Large intestine (tissue), 3 donors: ENCODE data around the gene PDC. TPM values are rescaled to one million over a fixed set of nuclear protein-coding genes. Genes with fewer than 3 reads are reported as not detected.

Experiments used
- DNase-seq, 2 donors: peaks; one replicate each; pipeline versions ENCODE4 v3.0.0 to v3.0.0-alpha.2; 2013
- H3K27ac ChIP-seq: one replicate; pipeline ENCODE4 v1.5.1; 2013; ENCODE audit warnings: low read length
- H3K27me3 ChIP-seq: 2 replicates; pipeline ENCODE4 v1.6.1; 2013; ENCODE audit warnings: low read length; ENCODE audit not compliant: control insufficient read depth, insufficient read depth
- H3K36me3 ChIP-seq: 2 replicates; pipeline ENCODE4 v1.6.1; 2013; ENCODE audit warnings: low read length; ENCODE audit not compliant: control insufficient read depth, insufficient read depth
- H3K4me1 ChIP-seq: one replicate; pipeline ENCODE4 v1.6.1; 2013; ENCODE audit warnings: low read length; ENCODE audit not compliant: control insufficient read depth, insufficient read depth
- H3K4me3 ChIP-seq: one replicate; pipeline ENCODE4 v1.5.1; 2013; ENCODE audit warnings: low read length
- H3K9me3 ChIP-seq: one replicate; pipeline ENCODE4 v1.6.1; 2013; ENCODE audit warnings: mild to moderate bottlenecking, low read depth, low read length, moderate library complexity; ENCODE audit not compliant: control insufficient read depth
- WGBS: methylation state at CpG from one replicate; pipeline ENCODE4 v1.1.5; 2013; ENCODE audit warnings: low lambda C conversion rate; ENCODE audit not compliant: insufficient coverage; 5-methylcytosine and 5-hydroxymethylcytosine counted together
- polyA plus RNA-seq: library from polyadenylated mRNA; unstranded; fragments of 120-200 nt; gene quantifications from one replicate; pipeline ENCODE4 v1.2.1, GENCODE V29; 2013

PDC gene
- polyA plus RNA-seq, 1 donor = 0.25 TPM

GRCh38 chr1:186440584-186440983 is 20.3 kb downstream of the PDC start:
- no peaks in the 10 kb centered on the region for H3K36me3 ChIP-seq
- H3K27me3 ChIP-seq = no peaks in the 10 kb centered on the region
- no peak for DNase-seq
- no peaks in the 10 kb centered on the region for H3K9me3 ChIP-seq
- WGBS = 67% methylated on average over 1 of the region's 3 CpGs
- no peak overlapping the region for H3K27ac ChIP-seq
- H3K4me1 ChIP-seq = no peaks in the 10 kb centered on the region
- H3K4me3 ChIP-seq = no peak overlapping the region

- DNase-seq = no peak
- Histone ChIP-seq H3K9me3 (no peaks in the 10 kb centered on the region), H3K4me1 (no peaks in the 10 kb centered on the region), H3K27ac (no peak overlapping the region), H3K36me3 (no peaks in the 10 kb centered on the region), H3K27me3 (no peaks in the 10 kb centered on the region), H3K4me3 (no peak overlapping the region)
- WGBS = 71% methylated on average over 1 of the region's 5 CpGs
Measured at GRCh38 chr1:186438567-186438966, 22.3 kb downstream of the PDC start.

- H3K36me3 ChIP-seq = no peaks in the 10 kb centered on the region
- WGBS = no CpG with 5 or more reads among the region's 1 CpG
- no peaks in the 10 kb centered on the region for H3K9me3 ChIP-seq
- H3K4me3 ChIP-seq = no peak overlapping the region
- no peaks in the 10 kb centered on the region for H3K4me1 ChIP-seq
- H3K27ac ChIP-seq = no peak overlapping the region
- H3K27me3 ChIP-seq = no peaks in the 10 kb centered on the region
- no peak for DNase-seq
Measured at GRCh38 chr1:186435336-186435735, 25.6 kb downstream of the PDC start.

GRCh38 chr1:186429017-186429416 is 31.9 kb downstream of the PDC start:
- Histone ChIP-seq H3K36me3 (no peaks in the 10 kb centered on the region), H3K4me3 (no peak overlapping the region), H3K27ac (no peak overlapping the region), H3K4me1 (no peaks in the 10 kb centered on the region), H3K27me3 (no peaks in the 10 kb centered on the region), H3K9me3 (no peaks in the 10 kb centered on the region)
- WGBS = 100% methylated on average over 1 of the region's 3 CpGs
- no peak for DNase-seq

GRCh38 chr1:186426118-186426517 is 34.8 kb downstream of the PDC start:
- H3K27me3 ChIP-seq = no peaks in the 10 kb centered on the region
- no peaks in the 10 kb centered on the region for H3K4me1 ChIP-seq
- no CpG with 5 or more reads among the region's 3 CpGs for WGBS
- H3K4me3 ChIP-seq = no peak overlapping the region
- no peak overlapping the region for H3K27ac ChIP-seq
- DNase-seq = no peak
- H3K36me3 ChIP-seq = no peaks in the 10 kb centered on the region
- no peaks in the 10 kb centered on the region for H3K9me3 ChIP-seq

GRCh38 chr1:186424539-186424938 is 36.4 kb downstream of the PDC start:
- WGBS = no CpG with 5 or more reads among the region's 2 CpGs
- H3K27me3 ChIP-seq = no peaks in the 10 kb centered on the region
- no peak for DNase-seq
- no peak overlapping the region for H3K4me3 ChIP-seq
- H3K36me3 ChIP-seq = peaks cover 4% of the 10 kb centered on the region
- no peaks in the 10 kb centered on the region for H3K4me1 ChIP-seq
- H3K9me3 ChIP-seq = no peaks in the 10 kb centered on the region
- H3K27ac ChIP-seq = no peak overlapping the region

- Histone ChIP-seq H3K27me3 (no peaks in the 10 kb centered on the region), H3K9me3 (no peaks in the 10 kb centered on the region), H3K27ac (no peak overlapping the region), H3K4me3 (no peak overlapping the region), H3K4me1 (no peaks in the 10 kb centered on the region), H3K36me3 (peaks cover 14% of the 10 kb centered on the region)
- no peak for DNase-seq
- no CpG with 5 or more reads among the region's 6 CpGs for WGBS
Measured at GRCh38 chr1:186421446-186421845, 39.5 kb downstream of the PDC start.

GRCh38 chr1:186420923-186421322 is 40.0 kb downstream of the PDC start:
- WGBS = 100% methylated on average over 1 of the region's 1 CpG
- DNase-seq = no peak
- Histone ChIP-seq H3K9me3 (no peaks in the 10 kb centered on the region), H3K4me3 (no peak overlapping the region), H3K36me3 (peaks cover 14% of the 10 kb centered on the region), H3K27me3 (no peaks in the 10 kb centered on the region), H3K27ac (no peak overlapping the region), H3K4me1 (no peaks in the 10 kb centered on the region)

- no peaks in the 10 kb centered on the region for H3K9me3 ChIP-seq
- no peak for DNase-seq
- H3K4me3 ChIP-seq = no peak overlapping the region
- no peaks in the 10 kb centered on the region for H3K27me3 ChIP-seq
- peaks cover 16% of the 10 kb centered on the region for H3K36me3 ChIP-seq
- no peaks in the 10 kb centered on the region for H3K4me1 ChIP-seq
- H3K27ac ChIP-seq = no peak overlapping the region
Measured at GRCh38 chr1:186420311-186420710, 40.6 kb downstream of the PDC start.

GRCh38 chr1:186418503-186418902 is 42.4 kb downstream of the PDC start:
- WGBS = 80% methylated on average over 1 of the region's 4 CpGs
- H3K4me3 ChIP-seq = no peak overlapping the region
- no peaks in the 10 kb centered on the region for H3K4me1 ChIP-seq
- peaks cover 18% of the 10 kb centered on the region for H3K36me3 ChIP-seq
- no peak overlapping the region for H3K27ac ChIP-seq
- no peak for DNase-seq
- no peaks in the 10 kb centered on the region for H3K9me3 ChIP-seq
- H3K27me3 ChIP-seq = no peaks in the 10 kb centered on the region

GRCh38 chr1:186413319-186413718 is 47.6 kb downstream of the PDC start:
- H3K4me3 ChIP-seq = no peak overlapping the region
- 100% methylated on average over 1 of the region's 1 CpG for WGBS
- H3K4me1 ChIP-seq = no peaks in the 10 kb centered on the region
- H3K36me3 ChIP-seq = peaks cover 16% of the 10 kb centered on the region
- H3K9me3 ChIP-seq = no peaks in the 10 kb centered on the region
- H3K27me3 ChIP-seq = no peaks in the 10 kb centered on the region
- DNase-seq = no peak
- H3K27ac ChIP-seq = no peak overlapping the region
